K562 (cell line): ENCODE data around the gene RALGAPA2. TPM values are rescaled to one million over a fixed set of nuclear protein-coding genes. Genes with fewer than 3 reads are reported as not detected.

Experiments
- ATAC-seq: fragments of 200-7000 bp; cut with Tn5 transposase; 3 replicates; pipeline ENCODE4 v1.9.1; 2020; ENCODE audit warnings: moderate library complexity
- BruUV-seq: library from RNA; stranded (reverse); fragments of 400-500 nt; replicated peaks from 2 replicates; lab custom pipeline; 2021; lab: Mats Ljungman, UMichigan
- CTCF ChIA-PET: fragments of 300-600 bp; formaldehyde crosslinking; extraction: SDS; loops from one replicate; lab custom pipeline; 2021; ENCODE audit warnings: low intra/inter-chr PET ratio; lab: Yijun Ruan, JAX
- POLR2A ChIA-PET: fragments of 300-600, 350-650 bp; sonication (Branson Sonifier 250); formaldehyde crosslinking; extraction: SDS; loops from one replicate; lab custom pipeline; 2021; ENCODE audit warnings: antibody characterized with exemption, inconsistent platforms; lab: Yijun Ruan, JAX
- DNase-seq, 4 experiments: peaks; one replicate each; pipeline versions ENCODE4 v3.0.0 to v3.0.0-alpha.2; 2011 to 2018; ENCODE audit warnings: low spot score in 3 of 4, mixed read lengths in 3 of 4; ENCODE audit errors: extremely low read depth in 1 of 4
- FAIRE-seq: peaks from 2 replicates; lab custom pipeline; 2011; peaks lifted over from hg19 to GRCh38; lab: Jason Lieb, UNC
- H2AFZ ChIP-seq: 2 replicates; pipeline ENCODE4 v1.6.0; 2011; ENCODE audit warnings: low read depth, low read length, control low read depth, inconsistent platforms
- H3K27ac ChIP-seq: fragments of 200-600 bp; 3 replicates; pipeline ENCODE4 v1.8.0; 2011; ENCODE audit warnings: low read depth, mild to moderate bottlenecking, control low read depth, inconsistent platforms, low read length, moderate library complexity, mixed read lengths; ENCODE audit errors: extremely low read depth
- H3K27me3 ChIP-seq, 2 experiments: fragments of 300-600 bp in 1 of 2; 2 replicates in 1 of 2; 3 replicates in 1 of 2; pipeline versions ENCODE4 v1.6.0 to v1.8.0; 2011; ENCODE audit warnings: inconsistent platforms in 2 of 2, low read length in 2 of 2, mild to moderate bottlenecking in 1 of 2, mixed read lengths in 1 of 2, moderate library complexity in 1 of 2; ENCODE audit not compliant: control insufficient read depth in 2 of 2, insufficient read depth in 2 of 2
- H3K36me3 ChIP-seq: fragments of 300-600 bp; 3 replicates; pipeline ENCODE4 v1.8.0; 2011; ENCODE audit warnings: mild to moderate bottlenecking, low read length, inconsistent platforms; ENCODE audit not compliant: control insufficient read depth, insufficient read depth
- H3K4me1 ChIP-seq, 2 experiments: fragments of 200-600 bp in 1 of 2; replicated peaks in 1 of 2; 2 replicates in 1 of 2; 3 replicates in 1 of 2; pipeline versions ENCODE4 v1.5.1 to v1.8.0; 2011; ENCODE audit warnings: inconsistent platforms in 2 of 2, low read length in 2 of 2, mild to moderate bottlenecking in 1 of 2, mixed read lengths in 1 of 2, moderate library complexity in 1 of 2; ENCODE audit not compliant: control insufficient read depth in 2 of 2, insufficient read depth in 2 of 2
- H3K4me2 ChIP-seq: 2 replicates; pipeline ENCODE4 v1.6.1; 2011; ENCODE audit warnings: low read length, control low read depth, inconsistent platforms, mixed read lengths; ENCODE audit not compliant: insufficient read depth
- H3K4me3 ChIP-seq: fragments of 200-600 bp; sonication (generic), shearing (Covaris generic); 2 replicates; pipeline ENCODE4 v1.5.1; 2016; ENCODE audit warnings: control low read depth, inconsistent platforms
- H3K79me2 ChIP-seq: fragments of 200-600 bp; 3 replicates; pipeline ENCODE4 v1.8.0; 2011; ENCODE audit warnings: low read length, inconsistent platforms; ENCODE audit not compliant: control insufficient read depth, insufficient read depth
- H3K9ac ChIP-seq, 2 experiments: 2 replicates each; pipeline versions ENCODE4 v1.6.0 to v1.6.1; 2011; ENCODE audit warnings: low read depth in 2 of 2, low read length in 2 of 2, control low read depth in 1 of 2, inconsistent platforms in 1 of 2, mild to moderate bottlenecking in 1 of 2, mixed read lengths in 1 of 2; ENCODE audit not compliant: insufficient read depth in 1 of 2
- H3K9me1 ChIP-seq: one replicate; pipeline ENCODE4 v1.6.0; 2011; ENCODE audit warnings: inconsistent platforms, mild to moderate bottlenecking, low read length, moderate library complexity; ENCODE audit not compliant: control insufficient read depth, insufficient read depth
- H3K9me3 ChIP-seq: replicated peaks from 2 replicates; pipeline ENCODE4 v1.5.1; 2011; ENCODE audit warnings: low read depth, low read length, inconsistent platforms; ENCODE audit not compliant: control insufficient read depth, insufficient read depth
- H4K20me1 ChIP-seq: replicated peaks from 2 replicates; pipeline ENCODE4 v1.6.1; 2011; ENCODE audit warnings: low read length, inconsistent platforms, mixed read lengths; ENCODE audit not compliant: control insufficient read depth, insufficient read depth
- ARID1B ChIP-seq: fragments of 450-650 bp; IDR thresholded peaks from 2 replicates; pipeline ENCODE4 v1.6.1; 2016; ENCODE audit warnings: antibody characterized with exemption, mild to moderate bottlenecking, inconsistent platforms
- ATF7 ChIP-seq: fragments of 450-650 bp; IDR thresholded peaks from 2 replicates; pipeline ENCODE4 v1.7.1; 2014; ENCODE audit warnings: mild to moderate bottlenecking, moderate library complexity
- CCAR2 ChIP-seq: fragments of 200-400 bp; formaldehyde crosslinking; IDR thresholded peaks from 2 replicates; pipeline ENCODE4 v1.6.1; 2017; ENCODE audit warnings: mild to moderate bottlenecking, low read depth, low read length
- CEBPB ChIP-seq: fragments of 450-650 bp; IDR thresholded peaks from 2 replicates; pipeline ENCODE4 v1.6.1; 2016; ENCODE audit warnings: missing genetic modification characterization, missing compliant biosample characterization
- DACH1 ChIP-seq: fragments of 450-650 bp; IDR thresholded peaks from 2 replicates; pipeline ENCODE4 v1.6.1; 2018; ENCODE audit not compliant: partially characterized antibody
- EP300 ChIP-seq: IDR thresholded peaks from 2 replicates; pipeline ENCODE4 v1.6.1; 2012; ENCODE audit warnings: low read length, improper control_type of control experiment
- HLTF ChIP-seq: fragments of 450-650 bp; IDR thresholded peaks from 2 replicates; pipeline ENCODE4 v1.6.1; 2016
- MTA3 ChIP-seq: fragments of 450-650 bp; formaldehyde crosslinking; IDR thresholded peaks from 2 replicates; pipeline ENCODE4 v1.6.1; 2017; ENCODE audit warnings: mild to moderate bottlenecking, borderline replicate concordance
- MYBL2 ChIP-seq, 2 experiments: fragments of 450-650 bp in 1 of 2; sonication (generic) in 1 of 2; formaldehyde crosslinking in 1 of 2; IDR thresholded peaks; 2 replicates each; pipeline versions ENCODE4 v1.6.1 to v1.8.1; 2017 to 2022; ENCODE audit warnings: borderline replicate concordance in 1 of 2, inconsistent platforms in 1 of 2, low read depth in 1 of 2, mild to moderate bottlenecking in 1 of 2, missing genetic modification reagents in 1 of 2, moderate library complexity in 1 of 2
- PTTG1 ChIP-seq: fragments of 450-650 bp; IDR thresholded peaks from 2 replicates; pipeline ENCODE4 v1.6.1; 2016; ENCODE audit warnings: low read depth, mild to moderate bottlenecking, missing genetic modification characterization, missing compliant biosample characterization
- ZNF197 ChIP-seq: fragments of 200-800 bp; sonication (Bioruptor generic); IDR thresholded peaks from 2 replicates; pipeline ENCODE4 v1.6.1; 2016; ENCODE audit warnings: low read depth, missing genetic modification characterization, missing compliant biosample characterization
- WGBS: fragments of 100-300 bp; shearing (Covaris generic); methylation state at CpG from one replicate; pipeline ENCODE4 v1.1.6; 2016; ENCODE audit warnings: low coverage, mixed read lengths; ENCODE audit not compliant: insufficient coverage; ENCODE audit errors: missing lambda C conversion rate; 5-methylcytosine and 5-hydroxymethylcytosine counted together
- in situ Hi-C: fragments of 300-500 bp; cut with MboI; formaldehyde crosslinking; loops from 4 replicates; pipeline ENCODE4 v1.15.0; 2018; ENCODE audit warnings: inconsistent platforms, mixed read lengths
- intact Hi-C: fragments of 100-400 bp; cut with micrococcal nuclease; formaldehyde crosslinking; loops from 2 replicates; pipeline ENCODE4 v1.14.2; 2022
- polyA plus RNA-seq, 8 experiments: library from polyadenylated mRNA; depleted of rRNA in 4 of 8; stranded (reverse) in 5 of 8; unstranded in 3 of 8; fragments of >200 nt; fragmentation: Nextera tagmentation in 2 of 8; fragmentation: Illumina TruSeq in 1 of 8; extraction: Ambion mirVana in 2 of 8; extraction: Trizol in 1 of 8; gene quantifications; 2 replicates each; pipeline versions ENCODE4 v1.2.1 to v1.2.3, GENCODE V29; 2011 to 2014; ENCODE audit warnings: inconsistent platforms in 1 of 8, missing spikeins in 1 of 8
- total RNA-seq, 7 experiments: library from RNA; depleted of rRNA in 6 of 7; stranded (reverse); fragments of >200 nt in 6 of 7; fragmentation: Illumina TruSeq in 2 of 7; extraction: Trizol in 2 of 7; gene quantifications; 2 replicates each; pipeline versions ENCODE4 v1.2.1 to v1.2.3, GENCODE V29; 2011 to 2021; ENCODE audit warnings: low replicate concordance in 1 of 7
- TF ChIP-seq, protein P1 (sequence below): IDR thresholded peaks from 2 replicates; pipeline ENCODE4 v1.6.1; 2011; ENCODE audit warnings: borderline replicate concordance, low read depth, mild to moderate bottlenecking, moderate library complexity, low read length; ENCODE audit not compliant: insufficient read depth, poor library complexity, severe bottlenecking

Gene RALGAPA2
- total and polyA plus RNA-seq, 9 of the 15 experiments (the other 6 are each of a cell fraction or from before 2014, with no cell fraction given), result 0.35 to 2.7 (median 1.4) TPM

DNA sequence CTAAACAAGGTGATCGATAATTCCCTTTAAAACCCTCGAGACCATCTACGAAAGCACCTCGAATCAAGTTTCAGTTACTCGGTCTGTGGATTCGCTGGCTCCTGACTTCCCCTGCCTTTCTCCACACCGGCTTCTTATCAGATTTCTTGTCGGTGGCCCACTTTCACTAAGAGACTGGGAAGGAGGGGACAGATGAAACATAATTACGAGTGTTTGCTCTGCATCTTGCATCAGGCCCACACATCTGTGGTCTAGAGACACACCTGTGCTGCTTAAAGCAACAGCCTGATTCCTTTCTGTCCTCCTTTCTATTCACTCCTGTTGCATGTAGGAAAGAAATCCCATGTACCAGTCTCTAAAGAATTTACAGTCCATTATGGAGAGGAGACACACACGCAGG, 306.8 kb downstream of the RALGAPA2 start:
- ATAC-seq (no peak), DNase-seq (no peak), FAIRE-seq (no peak)
- no TSS peak for BruUV-seq
- in situ Hi-C loops (no loop called here), intact Hi-C loops (no loop called here)
- Histone ChIP-seq H4K20me1 (no peaks in the 10 kb centered on the region; the same call in 1 of the 2 replicates), H3K27me3 (peaks cover 0 to 13% of the 10 kb centered on the region in 2 experiments; a peak in 2 of 5 replicates), H3K4me3 (no peak overlapping the region), H3K79me2 (no peaks in the 10 kb centered on the region), H3K9ac (no peak overlapping the region), H3K4me2 (no peak overlapping the region), H3K27ac (no peak overlapping the region), H2AFZ (no peak overlapping the region), H3K9me3 (no peaks in the 10 kb centered on the region), H3K9me1 (no peaks in the 10 kb centered on the region), H3K36me3 (no peaks in the 10 kb centered on the region), H3K4me1 (no peaks in the 10 kb centered on the region)
- CTCF ChIA-PET, result no interaction called here
- POLR2A ChIA-PET, result no interaction called here
- WGBS, result 0% methylated on average over 9 of the region's 10 CpGs
- TF ChIP-seq ZNF197 (CRISPR knock-in tag) (no peak), MYBL2 (IDR thresholded peaks at IDR 0.05; ENCODE audit: low read depth) (no peak), MYBL2 (CRISPR knock-in tag; IDR thresholded peaks at IDR 0.05; ENCODE audit: borderline replicate concordance) (no peak), PTTG1 (no peak), CEBPB (no peak), DACH1 (no peak), HLTF (no peak), EP300 (no peak), MTA3 (no peak), ATF7 (no peak), CCAR2 (no peak), ARID1B (no peak)
- TF ChIP-seq, protein P1, sequence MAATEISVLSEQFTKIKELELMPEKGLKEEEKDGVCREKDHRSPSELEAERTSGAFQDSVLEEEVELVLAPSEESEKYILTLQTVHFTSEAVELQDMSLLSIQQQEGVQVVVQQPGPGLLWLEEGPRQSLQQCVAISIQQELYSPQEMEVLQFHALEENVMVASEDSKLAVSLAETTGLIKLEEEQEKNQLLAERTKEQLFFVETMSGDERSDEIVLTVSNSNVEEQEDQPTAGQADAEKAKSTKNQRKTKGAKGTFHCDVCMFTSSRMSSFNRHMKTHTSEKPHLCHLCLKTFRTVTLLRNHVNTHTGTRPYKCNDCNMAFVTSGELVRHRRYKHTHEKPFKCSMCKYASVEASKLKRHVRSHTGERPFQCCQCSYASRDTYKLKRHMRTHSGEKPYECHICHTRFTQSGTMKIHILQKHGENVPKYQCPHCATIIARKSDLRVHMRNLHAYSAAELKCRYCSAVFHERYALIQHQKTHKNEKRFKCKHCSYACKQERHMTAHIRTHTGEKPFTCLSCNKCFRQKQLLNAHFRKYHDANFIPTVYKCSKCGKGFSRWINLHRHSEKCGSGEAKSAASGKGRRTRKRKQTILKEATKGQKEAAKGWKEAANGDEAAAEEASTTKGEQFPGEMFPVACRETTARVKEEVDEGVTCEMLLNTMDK, result no peak
